Heart right ventricle (tissue), 16 donors: ENCODE data around the gene DGKB. TPM values are rescaled to one million over a fixed set of nuclear protein-coding genes. Genes with fewer than 3 reads are reported as not detected.
A peak's percentile ranks its signal among the peaks of the same experiment; 100 is the strongest.

Experiments
- ATAC-seq, 8 donors: fragments of 200-7000 bp; cut with Tn5 transposase; one replicate each; pipeline ENCODE4 v1.9.1; 2020; ENCODE audit warnings: mild to moderate bottlenecking in 8 of 8, moderate library complexity in 8 of 8, moderate number of reproducible peaks in 1 of 8
- DNase-seq, 2 donors: peaks; one replicate each; pipeline ENCODE4 v3.0.0-alpha.2; 2020
- H3K27ac ChIP-seq, 10 donors: fragments of 200-600 bp; sonication (generic) in 2 of 10; one replicate each; pipeline versions ENCODE4 v1.5.0 to v1.8.0; 2020 to 2022; ENCODE audit warnings: mild to moderate bottlenecking in 3 of 10
- H3K27me3 ChIP-seq, 7 donors: fragments of 200-600 bp; one replicate each; pipeline ENCODE4 v1.8.0; 2021 to 2022; ENCODE audit warnings: mild to moderate bottlenecking in 2 of 7
- H3K36me3 ChIP-seq, 9 donors: fragments of 200-600 bp; sonication (generic) in 1 of 9; one replicate each; pipeline versions ENCODE4 v1.5.0 to v1.8.0; 2020 to 2022; ENCODE audit warnings: mild to moderate bottlenecking in 2 of 9
- H3K4me1 ChIP-seq, 9 donors: fragments of 200-600 bp; sonication (generic) in 1 of 9; one replicate each; pipeline versions ENCODE4 v1.5.0 to v1.8.0; 2020 to 2022; ENCODE audit warnings: mild to moderate bottlenecking in 4 of 9
- H3K4me3 ChIP-seq, 10 donors: fragments of 200-600 bp; sonication (generic) in 2 of 10; one replicate each; pipeline versions ENCODE4 v1.5.0 to v1.8.0; 2020 to 2022; ENCODE audit warnings: mild to moderate bottlenecking in 7 of 10, moderate library complexity in 2 of 10
- H3K9me3 ChIP-seq, 11 donors: fragments of 200-600 bp in 10 of 11; sonication (generic) in 2 of 11; one replicate each; pipeline versions ENCODE4 v1.5.0 to v1.8.0; 2013 to 2022; ENCODE audit warnings: mild to moderate bottlenecking in 2 of 11, control low read depth in 1 of 11, moderate library complexity in 1 of 11
- WGBS, 2 donors: extraction: QIAGEN DNeasy Blood & Tissue Kit; methylation state at CpG; one replicate each; pipeline ENCODE4 v1.1.7; 2013; ENCODE audit warnings: inconsistent platforms in 1 of 2; 5-methylcytosine and 5-hydroxymethylcytosine counted together
- intact Hi-C, 10 donors: fragments of 100-400 bp; cut with DNase I; formaldehyde crosslinking; loops; one replicate each; pipeline versions ENCODE4 v1.11.1 to v1.14.2; 2022
- polyA plus RNA-seq, 2 donors: library from polyadenylated mRNA; stranded (reverse); fragments of 200-250 nt; gene quantifications; one replicate each; pipeline ENCODE4 v1.2.3, GENCODE V29; 2013
- total RNA-seq, 10 donors: library from RNA; stranded (reverse); fragmentation: NEBNext Ultra II Directional in 3 of 10; extraction: Animal tissue kit (Norgen Biotek cat#: 25700) in 3 of 10; gene quantifications; one replicate each; pipeline versions ENCODE4 v1.2.1 to v1.2.4, GENCODE V29; 2021 to 2023
- TF ChIP-seq, protein P1 (sequence below), 9 donors: fragments of 200-600 bp; sonication (generic) in 2 of 9; IDR thresholded peaks; one replicate each; pipeline versions ENCODE4 v1.5.0 to v1.8.0; 2021 to 2022; ENCODE audit warnings: antibody characterized with exemption in 9 of 9, mild to moderate bottlenecking in 5 of 9, moderate library complexity in 1 of 9
- donor health status: Arrhythmogenic right ventricular cardiomyopathy.
- donor health status: ischemic (EF 13 %, LVEDD 7.1; RV severe dilation, severe dysfunction).
- donor health status: healthy with polysubstance abuse.
- donor health status: DM: no; HTN: yes; CAD: no.
- donor health status: DM: no; HTN: no; CAD: no.
- donor health status: ischemic (EF 25% LVEDD 6.9; RV normal size, moderate dysfunction).
- donor health status: ischemic (EF 25% LVEDD 5.7; RV mildly dilated, moderate dysfunction).
- donor health status: healthy.
- donor health status: DM: yes; HTN: yes; CAD: no.
- donor health status: Ischemic cardiomyopathy.
- donor health status: ischemic (EF 35%, LVEDD 5.7; RV mildly dilated, moderate dysfunction).
- donor health status: nonischemic (EF 11% LVEDD 7.7; RV severe dilation, severe dysfunction).
- donor health status: DM: yes; HTN: yes; CAD: no.
- donor health status: PGD.
- donor health status: ischemic (EF 29% LVEDD 5.4; RV normal size, mild dysfunction).
- donor health status: nonischemic (EF 23%, LVEDD 6.1; RV moderate dilation, normal function).

Gene DGKB
- total and polyA plus RNA-seq, 12 donors, result under 0.01 to 1.2 (median 0.77) TPM

DNA sequence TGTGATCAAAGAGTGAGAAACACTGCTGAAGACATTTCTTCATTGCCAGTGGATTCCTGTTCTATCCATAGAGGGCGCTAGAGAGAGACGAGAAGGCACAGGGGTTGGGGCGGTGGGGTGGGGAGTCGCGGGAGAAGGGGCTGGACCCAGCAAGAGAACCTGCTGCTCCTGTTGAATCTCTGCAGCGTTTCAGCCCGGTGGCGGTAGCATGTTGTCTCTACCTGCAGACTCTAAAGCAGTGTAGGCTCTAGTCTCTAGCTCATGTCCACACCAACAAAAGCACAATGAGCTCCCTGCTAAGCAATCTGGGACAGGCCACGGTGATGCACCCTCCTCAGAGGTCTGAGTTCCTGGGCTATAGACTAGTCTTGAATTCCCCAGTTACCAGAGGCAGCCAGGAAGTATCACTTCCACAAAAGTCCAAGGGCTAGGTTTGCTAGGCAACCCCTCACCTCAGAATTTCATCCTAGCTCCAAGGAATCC lies 167.7 kb downstream of the DGKB start:
- H3K4me1 ChIP-seq, result no peaks in the 10 kb centered on the region
- whole genome bisulfite sequencing, 2 donors, result 33% methylated on average over 9 of the region's 9 CpGs
- no peaks in the 10 kb centered on the region for H3K27me3 ChIP-seq
- no peak overlapping the region for H3K4me3 ChIP-seq
- TF ChIP-seq, protein P1, sequence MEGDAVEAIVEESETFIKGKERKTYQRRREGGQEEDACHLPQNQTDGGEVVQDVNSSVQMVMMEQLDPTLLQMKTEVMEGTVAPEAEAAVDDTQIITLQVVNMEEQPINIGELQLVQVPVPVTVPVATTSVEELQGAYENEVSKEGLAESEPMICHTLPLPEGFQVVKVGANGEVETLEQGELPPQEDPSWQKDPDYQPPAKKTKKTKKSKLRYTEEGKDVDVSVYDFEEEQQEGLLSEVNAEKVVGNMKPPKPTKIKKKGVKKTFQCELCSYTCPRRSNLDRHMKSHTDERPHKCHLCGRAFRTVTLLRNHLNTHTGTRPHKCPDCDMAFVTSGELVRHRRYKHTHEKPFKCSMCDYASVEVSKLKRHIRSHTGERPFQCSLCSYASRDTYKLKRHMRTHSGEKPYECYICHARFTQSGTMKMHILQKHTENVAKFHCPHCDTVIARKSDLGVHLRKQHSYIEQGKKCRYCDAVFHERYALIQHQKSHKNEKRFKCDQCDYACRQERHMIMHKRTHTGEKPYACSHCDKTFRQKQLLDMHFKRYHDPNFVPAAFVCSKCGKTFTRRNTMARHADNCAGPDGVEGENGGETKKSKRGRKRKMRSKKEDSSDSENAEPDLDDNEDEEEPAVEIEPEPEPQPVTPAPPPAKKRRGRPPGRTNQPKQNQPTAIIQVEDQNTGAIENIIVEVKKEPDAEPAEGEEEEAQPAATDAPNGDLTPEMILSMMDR (IDR thresholded peaks at IDR 0.05), result peak in 7 of 9 donors; percentile 7 to 47 (median 38)
- DNase-seq (no peak), ATAC-seq (peak in 2 of 8 donors; percentile 11 to 48)
- H3K27ac ChIP-seq, result no peak overlapping the region
- H3K36me3 ChIP-seq, result no peaks in the 10 kb centered on the region
- H3K9me3 ChIP-seq, result peaks cover 0 to 6% (median 0%) of the 10 kb centered on the region in 11 donors
- intact Hi-C loops, result no loop called here

DNA sequence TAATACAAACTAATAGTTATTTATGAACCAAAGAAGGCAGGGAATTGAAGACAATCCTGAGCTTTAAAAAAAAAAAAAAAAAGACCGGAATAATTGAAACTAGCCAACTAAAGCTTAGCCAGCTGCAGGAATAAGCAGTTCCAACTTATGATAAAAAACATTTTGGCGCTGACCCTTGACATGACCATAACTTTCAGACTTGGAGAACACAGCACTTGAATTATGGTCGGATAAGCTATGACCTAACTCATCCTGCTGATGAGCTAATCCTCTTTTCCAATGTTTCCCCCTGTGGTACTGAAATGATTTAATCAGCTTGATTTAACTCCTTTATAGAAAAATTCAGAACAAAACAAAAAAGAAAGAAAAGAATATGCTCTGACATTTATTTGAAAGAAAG lies 181.8 kb downstream of the DGKB start:
- no peaks in the 10 kb centered on the region for H3K36me3 ChIP-seq
- no peak overlapping the region for H3K27ac ChIP-seq
- H3K27me3 ChIP-seq, result no peaks in the 10 kb centered on the region
- 54 to 56% methylated on average over 3 of the region's 3 CpGs for WGBS, 2 donors
- ATAC-seq (peak in 5 of 8 donors; percentile 64 to 80 (median 74)), DNase-seq (peak in 1 of 2 donors; percentile 29)
- TF ChIP-seq, protein P1 (IDR thresholded peaks at IDR 0.05), result no peak
- intact Hi-C loops, result loop anchor here in 2 of 10 donors (10.0 kb wide), 2 partner anchors 184 to 204 kb away; partner anchors contain the start of gene DGKB (in 1 of the 2)
- no peak overlapping the region for H3K4me3 ChIP-seq
- H3K4me1 ChIP-seq, result peaks cover 0 to 6% (median 0%) of the 10 kb centered on the region in 9 donors
- no peaks in the 10 kb centered on the region for H3K9me3 ChIP-seq

DNA sequence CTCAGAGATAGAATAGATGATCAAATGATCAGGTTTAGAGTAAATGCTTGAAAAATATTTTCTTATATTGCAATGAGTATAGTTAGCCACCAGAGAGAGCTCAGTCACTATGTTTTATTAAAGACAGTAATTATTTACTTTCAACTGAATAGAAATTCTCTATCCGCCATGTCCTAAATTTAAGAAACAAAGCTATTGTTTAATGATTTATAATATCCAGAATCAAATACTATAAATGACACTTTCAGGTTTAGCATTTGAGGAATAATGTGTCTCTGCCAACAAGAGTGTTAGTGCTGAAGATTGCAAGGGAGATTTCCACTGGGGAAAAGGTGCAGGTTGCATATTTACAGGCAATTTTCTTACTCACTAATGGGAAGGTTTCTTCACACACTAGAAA lies 184.7 kb downstream of the DGKB start:
- Histone ChIP-seq H3K4me3 (no peak overlapping the region), H3K4me1 (peaks cover 0 to 6% (median 0%) of the 10 kb centered on the region in 9 donors), H3K27me3 (no peaks in the 10 kb centered on the region), H3K27ac (no peak overlapping the region), H3K36me3 (no peaks in the 10 kb centered on the region), H3K9me3 (no peaks in the 10 kb centered on the region)
- TF ChIP-seq, protein P1 (IDR thresholded peaks at IDR 0.05), result peak; percentile 29 to 79 (median 58)
- ATAC-seq (peak in 3 of 8 donors; percentile 43 to 57 (median 49)), DNase-seq (no peak)
- WGBS, 2 donors, result 23 to 30% methylated on average over 1 of the region's 1 CpG
- intact Hi-C loops, result loop anchor here in 9 of 10 donors (1.0 to 10.0 kb wide), 6 partner anchors 204 to 299 kb away; no protein-coding TSS in a partner anchor

DNA sequence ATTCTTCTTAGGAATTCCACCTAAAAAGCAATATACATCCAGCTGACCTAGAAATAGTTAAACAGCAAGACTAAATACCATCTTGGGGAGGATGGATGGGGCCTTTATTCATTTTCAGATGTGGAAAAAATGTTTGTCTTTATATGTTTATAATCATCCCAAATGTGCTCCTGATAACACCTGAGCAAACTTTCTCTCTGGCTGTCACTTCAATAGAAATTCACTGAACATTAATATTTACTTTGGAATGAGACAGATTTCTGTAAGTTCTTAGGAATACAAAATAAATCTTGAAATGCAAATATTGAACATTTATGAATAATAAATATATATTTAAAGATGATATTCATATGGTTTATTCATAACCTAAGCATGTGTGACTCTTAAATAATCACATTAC lies 185.4 kb downstream of the DGKB start:
- Histone ChIP-seq H3K36me3 (no peaks in the 10 kb centered on the region), H3K27ac (no peak overlapping the region), H3K4me1 (peaks cover 0 to 6% (median 0%) of the 10 kb centered on the region in 9 donors), H3K27me3 (no peaks in the 10 kb centered on the region), H3K4me3 (no peak overlapping the region), H3K9me3 (no peaks in the 10 kb centered on the region)
- DNase-seq, result no peak
- intact Hi-C loops, result loop anchor here in 9 of 10 donors (1.0 to 10.0 kb wide), 6 partner anchors 205 to 300 kb away; no protein-coding TSS in a partner anchor
- TF ChIP-seq, protein P1 (IDR thresholded peaks at IDR 0.05), result no peak
- no peak for ATAC-seq
